ENCODE results near the gene ADD1. TPM values are rescaled to one million over a fixed set of nuclear protein-coding genes. Genes with fewer than 3 reads are reported as not detected.
A peak's percentile ranks its signal among the peaks of the same experiment; 100 is the strongest.

Gene ADD1
- total and polyA plus RNA-seq, 2 experiments from 2014 or later = 230 to 274 TPM

GRCh38 chr4:2835978-2836377 lies 7.7 kb upstream of the ADD1 start:
- H3K4me3 ChIP-seq = no peak overlapping the region
- no peaks in the 10 kb centered on the region for H3K4me1 ChIP-seq (ENCODE audit: low read depth)
- no peak for DNase-seq (ENCODE audit: low read depth in 1 of 2, low spot score in 1 of 2)
- no peak overlapping the region for H3K27ac ChIP-seq
- no peaks in the 10 kb centered on the region for H3K36me3 ChIP-seq
- no peak for TF ChIP-seq CTCF (IDR thresholded peaks at IDR 0.05; ENCODE audit: low read depth, low read length)
- H3K27me3 ChIP-seq = no peaks in the 10 kb centered on the region
- H3K9me3 ChIP-seq (ENCODE audit: low read depth) = no peaks in the 10 kb centered on the region

GRCh38 chr4:2836391-2836859 lies 7.2 kb upstream of the ADD1 start:
- H3K9me3 ChIP-seq (ENCODE audit: low read depth) = no peaks in the 10 kb centered on the region
- TF ChIP-seq CTCF (IDR thresholded peaks at IDR 0.05; ENCODE audit: low read depth, low read length) = no peak
- H3K27ac ChIP-seq = no peak overlapping the region
- no peaks in the 10 kb centered on the region for H3K4me1 ChIP-seq (ENCODE audit: low read depth)
- no peaks in the 10 kb centered on the region for H3K27me3 ChIP-seq
- H3K36me3 ChIP-seq = no peaks in the 10 kb centered on the region
- DNase-seq (ENCODE audit: low read depth in 1 of 2, low spot score in 1 of 2) = no peak
- no peak overlapping the region for H3K4me3 ChIP-seq

GRCh38 chr4:2837110-2837903 lies 6.3 kb upstream of the ADD1 start:
- H3K4me1 ChIP-seq (ENCODE audit: low read depth) = peaks cover under 1% of the 10 kb centered on the region
- no peak for TF ChIP-seq CTCF (IDR thresholded peaks at IDR 0.05; ENCODE audit: low read depth, low read length)
- no peaks in the 10 kb centered on the region for H3K36me3 ChIP-seq
- no peak overlapping the region for H3K4me3 ChIP-seq
- no peaks in the 10 kb centered on the region for H3K27me3 ChIP-seq
- H3K9me3 ChIP-seq (ENCODE audit: low read depth) = no peaks in the 10 kb centered on the region
- no peak for DNase-seq (ENCODE audit: low read depth in 1 of 2, low spot score in 1 of 2)
- no peak overlapping the region for H3K27ac ChIP-seq

GRCh38 chr4:2837904-2838496 lies 5.6 kb upstream of the ADD1 start:
- H3K4me1 ChIP-seq (ENCODE audit: low read depth) = peaks cover 7% of the 10 kb centered on the region
- no peak overlapping the region for H3K4me3 ChIP-seq
- no peak overlapping the region for H3K27ac ChIP-seq
- no peaks in the 10 kb centered on the region for H3K27me3 ChIP-seq
- peak in 1 of 2 donors; percentile 78 for DNase-seq (ENCODE audit: low read depth in 1 of 2, low spot score in 1 of 2)
- TF ChIP-seq CTCF (IDR thresholded peaks at IDR 0.05; ENCODE audit: low read depth, low read length) = no peak
- H3K36me3 ChIP-seq = no peaks in the 10 kb centered on the region
- H3K9me3 ChIP-seq (ENCODE audit: low read depth) = no peaks in the 10 kb centered on the region

GRCh38 chr4:2839060-2839459 lies 4.6 kb upstream of the ADD1 start:
- Histone ChIP-seq H3K9me3 (ENCODE audit: low read depth) (no peaks in the 10 kb centered on the region), H3K4me1 (ENCODE audit: low read depth) (peaks cover 7% of the 10 kb centered on the region), H3K27ac (no peak overlapping the region), H3K36me3 (no peaks in the 10 kb centered on the region), H3K4me3 (no peak overlapping the region), H3K27me3 (no peaks in the 10 kb centered on the region)
- TF ChIP-seq CTCF (IDR thresholded peaks at IDR 0.05; ENCODE audit: low read depth, low read length) = no peak
- no peak for DNase-seq (ENCODE audit: low read depth in 1 of 2, low spot score in 1 of 2)
